HG03039 (cell line): ENCODE measurements around the gene XKR8.

ENCODE experiments used
- ATAC-seq: cut with Tn5 transposase; IDR thresholded peaks from one replicate; pipeline ENCODE4 v1.9.1; 2021; ENCODE audit warnings: mild to moderate bottlenecking, moderate library complexity; ENCODE audit not compliant: unreplicated experiment

The XKR8 gene

DNA sequence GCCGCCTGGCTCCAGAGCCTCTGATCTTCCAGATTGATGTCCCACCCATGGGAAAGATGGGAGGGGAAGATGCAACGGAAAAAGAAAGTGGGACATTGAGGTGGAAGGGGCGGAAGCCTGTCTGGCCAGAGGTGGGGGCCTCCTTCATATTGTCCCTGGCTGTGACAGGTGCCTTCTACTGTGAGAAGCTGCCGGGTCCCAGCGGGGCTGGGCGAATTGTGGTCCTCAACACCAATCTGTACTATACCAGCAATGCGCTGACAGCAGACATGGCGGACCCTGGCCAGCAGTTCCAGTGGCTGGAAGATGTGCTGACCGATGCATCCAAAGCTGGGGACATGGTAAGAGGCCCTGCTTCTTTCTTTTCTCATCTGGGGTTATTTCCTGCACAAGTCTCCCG, 5.6 kb upstream of the XKR8 start:
- no peak for ATAC-seq

GRCh38 chr1:27955076-27955475, 4.7 kb upstream of the XKR8 start:
- ATAC-seq, result no peak

GRCh38 chr1:27956761-27957160, 3.0 kb upstream of the XKR8 start:
- ATAC-seq, result no peak

- ATAC-seq, result no peak
Observed at GRCh38 chr1:27957655-27958054, 2.1 kb upstream of the XKR8 start.

DNA sequence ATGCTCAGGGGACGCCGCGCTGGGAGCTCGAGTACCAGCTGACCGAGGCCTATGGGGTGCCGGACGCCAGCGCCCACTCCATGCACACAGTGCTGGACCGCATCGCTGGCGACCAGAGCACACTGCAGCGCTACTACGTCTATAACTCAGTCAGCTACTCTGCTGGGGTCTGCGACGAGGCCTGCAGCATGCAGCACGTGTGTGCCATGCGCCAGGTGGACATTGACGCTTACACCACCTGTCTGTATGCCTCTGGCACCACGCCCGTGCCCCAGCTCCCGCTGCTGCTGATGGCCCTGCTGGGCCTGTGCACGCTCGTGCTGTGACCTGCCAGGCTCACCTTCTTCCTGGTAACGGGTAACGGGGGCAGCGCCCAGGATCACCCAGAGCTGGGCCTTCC, 1.3 kb upstream of the XKR8 start:
- ATAC-seq, result no peak

DNA sequence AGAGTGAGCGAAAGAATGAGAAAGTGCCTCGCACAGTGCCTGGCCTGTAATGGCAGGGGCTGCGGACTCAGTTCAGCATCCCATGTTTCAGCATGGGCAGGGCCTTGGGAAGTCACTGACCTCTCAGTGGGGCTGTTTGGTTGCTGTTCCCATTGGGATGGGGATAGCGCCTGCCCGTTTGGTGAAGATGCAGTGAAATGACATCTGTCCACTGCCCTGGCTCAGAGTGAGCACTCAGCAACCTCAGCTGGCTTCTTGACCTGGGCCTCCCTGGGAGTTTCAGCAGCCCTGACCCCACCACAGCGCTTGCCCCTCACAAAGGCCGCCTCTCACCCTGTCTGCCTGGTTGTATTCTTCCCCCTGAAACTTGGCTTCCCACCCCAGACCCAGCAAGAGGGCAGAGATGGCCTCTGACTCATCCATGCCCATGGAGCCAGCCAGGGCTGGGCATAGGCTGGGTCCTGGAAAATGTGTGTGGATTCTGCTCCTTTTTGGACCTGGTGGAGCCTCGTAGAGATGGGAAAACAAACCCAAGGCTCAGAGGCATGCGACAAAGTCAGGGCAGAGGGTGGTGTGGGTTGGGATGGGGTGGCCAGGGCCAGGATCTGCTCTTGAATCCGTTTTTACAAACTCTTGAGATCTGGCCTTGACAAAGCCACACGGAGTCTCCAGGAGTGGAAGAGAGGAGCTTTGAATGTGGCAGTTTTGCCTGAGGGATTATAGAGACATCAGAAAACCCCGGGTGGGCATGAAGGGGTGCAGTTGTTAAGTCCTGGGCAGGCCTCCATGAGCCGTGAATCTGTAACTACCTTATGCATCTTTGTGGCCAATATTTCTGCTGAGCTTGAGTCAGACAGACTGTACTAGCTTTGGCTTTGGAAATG, 1.2 kb downstream of the XKR8 start:
- no peak for ATAC-seq

DNA sequence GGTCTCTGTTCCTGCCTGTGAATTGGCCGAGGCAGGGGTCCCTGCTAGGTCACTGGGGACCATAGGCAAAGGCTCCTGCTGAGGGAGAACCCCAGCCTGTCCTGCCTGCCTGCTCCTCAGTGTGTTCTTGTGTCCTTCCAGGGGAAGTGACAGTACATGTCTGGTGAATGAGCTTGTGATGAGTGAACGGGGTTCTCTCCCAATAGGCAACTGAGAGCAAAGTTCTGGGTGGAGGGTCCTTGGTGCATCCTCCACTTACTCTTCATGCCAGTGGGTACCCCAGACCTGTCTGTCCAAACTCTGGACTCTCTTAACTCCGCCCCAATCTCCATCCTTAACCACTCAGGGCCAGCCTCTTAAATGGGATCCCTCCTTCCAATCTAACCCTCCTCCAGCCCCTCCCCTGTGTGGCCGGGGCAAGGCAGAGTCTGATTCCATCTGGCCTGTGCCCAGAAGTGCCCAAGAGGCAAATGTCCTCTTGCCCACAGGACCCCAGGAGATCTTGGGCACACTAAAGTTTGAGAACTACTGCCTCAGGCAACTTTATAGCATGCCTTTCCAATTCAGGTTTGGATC, 2.0 kb downstream of the XKR8 start:
- ATAC-seq, result no peak

- ATAC-seq, result no peak
Observed at GRCh38 chr1:27963393-27963792, 3.6 kb downstream of the XKR8 start.

GRCh38 chr1:27966402-27967105, 6.8 kb downstream of the XKR8 start:
- ATAC-seq, result no peak

- ATAC-seq, result no peak
Observed at GRCh38 chr1:27967106-27967883, 7.5 kb downstream of the XKR8 start.

- ATAC-seq, result no peak
Observed at GRCh38 chr1:27967884-27968466, 8.2 kb downstream of the XKR8 start.

- no peak for ATAC-seq
Observed at GRCh38 chr1:27968692-27969091, 8.9 kb downstream of the XKR8 start.

DNA sequence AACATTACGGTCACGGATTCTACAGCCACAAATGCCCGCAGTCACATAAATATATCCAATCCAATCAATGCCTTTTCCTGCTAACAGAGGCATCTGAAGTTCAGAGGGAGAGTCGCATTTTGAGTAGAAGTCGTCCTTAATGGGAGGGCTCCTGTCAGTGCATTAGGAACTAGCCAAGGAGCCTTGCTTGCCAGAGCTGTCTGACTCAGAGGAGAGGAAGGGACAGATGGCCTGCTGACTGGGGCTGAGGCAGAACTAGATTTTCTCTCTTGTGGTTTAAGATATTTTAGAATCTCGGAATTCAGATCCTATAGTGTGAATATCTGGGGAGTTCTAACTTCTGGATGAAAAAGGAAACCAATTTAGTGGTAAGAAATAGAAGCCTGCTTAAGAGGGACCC, 10.6 kb downstream of the XKR8 start:
- no peak for ATAC-seq

GRCh38 chr1:27971674-27972073, 11.9 kb downstream of the XKR8 start:
- ATAC-seq, result no peak

GRCh38 chr1:27972141-27972540, 12.4 kb downstream of the XKR8 start:
- no peak for ATAC-seq

DNA sequence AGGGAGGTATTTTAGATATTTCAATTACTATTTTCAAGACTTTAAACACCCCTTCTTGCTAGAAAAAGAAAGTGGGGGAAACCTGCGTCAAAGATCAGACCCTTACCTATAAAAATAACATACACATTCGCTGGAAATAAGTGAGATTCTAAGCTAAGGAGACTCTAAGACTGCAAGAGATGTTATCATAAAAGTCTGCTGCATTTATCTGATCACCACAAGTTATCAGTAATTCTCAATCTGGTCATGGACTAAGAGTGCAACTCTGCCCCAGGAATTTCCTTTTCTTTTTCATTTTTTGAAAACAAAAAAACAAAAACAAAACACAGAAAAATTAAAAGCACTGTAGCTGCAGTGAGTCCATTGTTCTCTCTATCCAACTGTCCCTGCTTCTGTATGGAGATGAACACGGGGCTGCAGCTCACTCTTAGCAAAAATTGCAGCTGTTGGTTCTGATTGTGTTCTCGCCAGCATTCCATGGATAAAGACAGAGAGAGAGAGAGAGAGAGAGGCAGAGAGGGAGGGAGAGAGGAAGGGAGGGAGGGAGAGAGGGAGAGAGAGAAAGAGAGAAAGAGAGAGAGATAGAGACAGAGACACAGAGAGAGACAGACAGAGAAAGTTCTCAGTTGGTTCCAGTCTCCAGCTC, 14.1 kb downstream of the XKR8 start:
- no peak for ATAC-seq

- ATAC-seq, result no peak
Observed at GRCh38 chr1:27974417-27974781, 14.6 kb downstream of the XKR8 start.

DNA sequence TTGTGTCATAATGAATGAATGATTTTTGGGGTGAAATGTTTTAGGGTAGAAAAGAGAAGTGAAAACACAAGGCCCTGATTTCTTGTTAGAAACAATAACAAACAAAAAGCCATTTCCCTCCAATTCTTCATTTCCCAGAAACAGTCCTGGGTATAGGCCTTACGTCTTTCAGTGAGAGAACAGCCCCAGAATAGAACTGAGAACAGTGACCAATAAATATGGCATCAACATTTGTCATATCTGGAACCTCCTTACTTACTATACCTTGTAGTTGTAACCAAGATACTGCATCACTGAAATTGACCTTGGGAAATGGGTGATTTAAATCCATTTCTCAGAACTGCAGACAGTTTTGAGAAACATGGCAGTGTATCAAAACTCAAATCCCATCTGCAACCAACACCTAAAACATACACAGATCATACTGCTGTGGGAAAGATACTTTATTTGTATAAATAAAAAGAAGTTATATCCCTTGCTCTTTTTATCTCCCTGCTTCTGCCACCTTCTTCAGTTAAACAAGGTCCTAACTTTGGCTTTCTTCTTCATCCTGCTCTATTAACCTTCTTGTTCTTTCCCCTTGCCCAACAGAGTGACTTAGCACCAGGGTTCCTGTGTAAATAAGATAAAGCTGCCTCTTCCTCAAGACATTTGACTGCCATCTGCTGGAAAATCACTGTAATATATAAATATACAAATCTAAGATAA, 19.5 kb downstream of the XKR8 start:
- ATAC-seq, result no peak

DNA sequence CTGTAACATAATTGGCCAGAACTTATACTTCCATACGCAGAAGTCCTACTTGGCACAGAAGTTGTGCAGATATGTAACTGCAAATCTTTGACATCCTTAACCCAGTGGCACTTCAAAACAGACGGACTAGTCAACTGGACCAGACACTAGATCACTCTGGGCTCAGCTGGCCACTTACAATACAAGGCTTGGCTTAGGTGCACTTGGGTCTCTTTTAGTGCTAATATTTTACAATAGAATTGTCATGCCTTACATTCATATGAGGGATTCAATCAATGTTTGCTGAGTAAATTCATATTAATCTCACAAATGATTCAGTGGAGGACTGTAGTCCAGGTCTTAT, 20.1 kb downstream of the XKR8 start:
- ATAC-seq, result no peak
